Measurements from ENCODE around the gene AGFG2. TPM values are rescaled to one million over a fixed set of nuclear protein-coding genes. Genes with fewer than 3 reads are reported as not detected.
A peak's percentile ranks its signal among the peaks of the same experiment; 100 is the strongest.
"Not testable (repeated sequence)": the region's sequence is repeated elsewhere in the genome, so short reads cannot be mapped to it uniquely, and the experiment has no call there.

Gene AGFG2
- total RNA-seq, 1 experiment from 2014 or later = 45.6 TPM

GRCh38 chr7:100545360-100546128, 6.5 kb downstream of the AGFG2 start:
- H3K9me3 Mint-ChIP-seq (ENCODE audit: low read depth, unreplicated experiment) = no peaks in the 10 kb centered on the region
- CTCF ChIA-PET = interaction anchor here (0.6 to 2.0 kb wide), 4 partner anchors 14 to 558 kb away, joined by 3 to 12 read pairs (median 4); no protein-coding TSS in a partner anchor
- peaks cover 31% of the 10 kb centered on the region for H3K36me3 Mint-ChIP-seq (ENCODE audit: insufficient read depth, unreplicated experiment)
- H3K4me1 Mint-ChIP-seq (ENCODE audit: low read depth, unreplicated experiment) = peaks cover 80% of the 10 kb centered on the region
- DNase-seq = peak; percentile 79
- H3K4me3 Mint-ChIP-seq (ENCODE audit: low read depth, unreplicated experiment) = peak overlapping the region; percentile 56
- no peak for TF ChIP-seq CTCF (IDR thresholded peaks at IDR 0.05; ENCODE audit: unreplicated experiment)
- intact Hi-C loops (cut with micrococcal nuclease; ENCODE audit: unreplicated experiment) = loop anchor here (5.0 kb wide), 1 partner anchor 68 kb away; the partner anchor contains the start of gene TSC22D4
- H3K27me3 Mint-ChIP-seq (ENCODE audit: unreplicated experiment) = no peaks in the 10 kb centered on the region
- no TSS peak for BruUV-seq (replicated peaks)
- peak overlapping the region; percentile 99 for H3K27ac Mint-ChIP-seq (ENCODE audit: unreplicated experiment)

GRCh38 chr7:100546129-100546925, 7.3 kb downstream of the AGFG2 start:
- H3K27ac Mint-ChIP-seq (ENCODE audit: unreplicated experiment) = peak overlapping the region; percentile 99
- CTCF ChIA-PET = interaction anchor here (1.0 to 2.0 kb wide), 3 partner anchors 13 to 81 kb away, joined by 3 to 12 read pairs (median 4); no protein-coding TSS in a partner anchor
- intact Hi-C loops (cut with micrococcal nuclease; ENCODE audit: unreplicated experiment) = loop anchor here (5.0 kb wide), 1 partner anchor 69 kb away; the partner anchor contains the start of gene TSC22D4
- TSS peak; percentile 9 for BruUV-seq (replicated peaks)
- no peaks in the 10 kb centered on the region for H3K27me3 Mint-ChIP-seq (ENCODE audit: unreplicated experiment)
- peaks cover 30% of the 10 kb centered on the region for H3K36me3 Mint-ChIP-seq (ENCODE audit: insufficient read depth, unreplicated experiment)
- peaks cover 75% of the 10 kb centered on the region for H3K4me1 Mint-ChIP-seq (ENCODE audit: low read depth, unreplicated experiment)
- DNase-seq = peak; percentile 21
- peak overlapping the region; percentile 56 for H3K4me3 Mint-ChIP-seq (ENCODE audit: low read depth, unreplicated experiment)
- H3K9me3 Mint-ChIP-seq (ENCODE audit: low read depth, unreplicated experiment) = no peaks in the 10 kb centered on the region
- no peak for TF ChIP-seq CTCF (IDR thresholded peaks at IDR 0.05; ENCODE audit: unreplicated experiment)

GRCh38 chr7:100546926-100547800, 8.2 kb downstream of the AGFG2 start:
- Mint-ChIP-seq H3K4me1 (ENCODE audit: low read depth, unreplicated experiment) (peaks cover 67% of the 10 kb centered on the region), H3K4me3 (ENCODE audit: low read depth, unreplicated experiment) (peak overlapping the region; percentile 56), H3K27ac (ENCODE audit: unreplicated experiment) (peak overlapping the region; percentile 99), H3K36me3 (ENCODE audit: insufficient read depth, unreplicated experiment) (peaks cover 24% of the 10 kb centered on the region), H3K27me3 (ENCODE audit: unreplicated experiment) (no peaks in the 10 kb centered on the region), H3K9me3 (ENCODE audit: low read depth, unreplicated experiment) (no peaks in the 10 kb centered on the region)
- CTCF ChIA-PET = interaction anchor here (2.0 kb wide), 1 partner anchor 12 kb away, joined by 12 read pairs; no protein-coding TSS in a partner anchor
- no peak for TF ChIP-seq CTCF (IDR thresholded peaks at IDR 0.05; ENCODE audit: unreplicated experiment)
- no TSS peak for BruUV-seq (replicated peaks)
- intact Hi-C loops (cut with micrococcal nuclease; ENCODE audit: unreplicated experiment) = loop anchor here (5.0 kb wide), 1 partner anchor 70 kb away; the partner anchor contains the start of gene TSC22D4
- DNase-seq = no peak

- no peak for TF ChIP-seq CTCF (IDR thresholded peaks at IDR 0.05; ENCODE audit: unreplicated experiment)
- no TSS peak for BruUV-seq (replicated peaks)
- H3K4me3 Mint-ChIP-seq (ENCODE audit: low read depth, unreplicated experiment) = no peak overlapping the region
These were observed 8.9 kb downstream of the AGFG2 start for GRCh38 chr7:100547872-100548271.

GRCh38 chr7:100548446-100548845, 9.4 kb downstream of the AGFG2 start:
- H3K27me3 Mint-ChIP-seq (ENCODE audit: unreplicated experiment); H3K4me3 Mint-ChIP-seq (ENCODE audit: low read depth, unreplicated experiment); DNase-seq; CTCF ChIA-PET; BruUV-seq (replicated peaks); H3K9me3 Mint-ChIP-seq (ENCODE audit: low read depth, unreplicated experiment): not testable (repeated sequence)
- intact Hi-C loops (cut with micrococcal nuclease; ENCODE audit: unreplicated experiment) = loop anchor here (5.0 kb wide), 1 partner anchor 71 kb away; the partner anchor contains the start of gene TSC22D4
- Mint-ChIP-seq H3K4me1 (ENCODE audit: low read depth, unreplicated experiment) (peaks cover 55% of the 10 kb centered on the region), H3K36me3 (ENCODE audit: insufficient read depth, unreplicated experiment) (peaks cover 24% of the 10 kb centered on the region), H3K27ac (ENCODE audit: unreplicated experiment) (peak overlapping the region; percentile 99)

More at GRCh38 chr7:100547872-100548271, 8.9 kb downstream of the AGFG2 start:
- intact Hi-C loops (cut with micrococcal nuclease; ENCODE audit: unreplicated experiment) = loop anchor here (5.0 kb wide), 1 partner anchor 71 kb away; the partner anchor contains the start of gene TSC22D4
- CTCF ChIA-PET = no interaction called here
- peaks cover 60% of the 10 kb centered on the region for H3K4me1 Mint-ChIP-seq (ENCODE audit: low read depth, unreplicated experiment)
- no peaks in the 10 kb centered on the region for H3K9me3 Mint-ChIP-seq (ENCODE audit: low read depth, unreplicated experiment)
- H3K27me3 Mint-ChIP-seq (ENCODE audit: unreplicated experiment) = no peaks in the 10 kb centered on the region
- H3K36me3 Mint-ChIP-seq (ENCODE audit: insufficient read depth, unreplicated experiment) = peaks cover 25% of the 10 kb centered on the region
- DNase-seq = no peak
- H3K27ac Mint-ChIP-seq (ENCODE audit: unreplicated experiment) = peak overlapping the region; percentile 99

Measured in Calu3 (cell line).